Natural killer cell (primary cell): Measurements from ENCODE around the gene PPP1R16B. TPM values are rescaled to one million over a fixed set of nuclear protein-coding genes. Genes with fewer than 3 reads are reported as not detected.

Source experiments
- ATAC-seq, 3 donors: fragments of 150-1000 bp in 2 of 3; fragments of 200-7000 bp in 1 of 3; cut with Tn5 transposase; 1 replicate in 1 of 3; 2 replicates in 2 of 3; pipeline ENCODE4 v1.10.0; 2021; ENCODE audit warnings: mild to moderate bottlenecking in 2 of 3, moderate library complexity in 2 of 3
- DNase-seq, 2 donors: peaks; one replicate each; pipeline versions ENCODE4 v3.0.0 to v3.0.0-alpha.2; 2013 to 2021; ENCODE audit warnings: mixed read lengths in 1 of 2
- H3K27ac ChIP-seq: one replicate; pipeline ENCODE4 v1.5.1; 2013; ENCODE audit warnings: mild to moderate bottlenecking, low read length
- H3K27me3 ChIP-seq: one replicate; pipeline ENCODE4 v1.6.1; 2013; ENCODE audit warnings: low read length; ENCODE audit not compliant: control insufficient read depth, insufficient read depth
- H3K36me3 ChIP-seq: one replicate; pipeline ENCODE4 v1.6.1; 2013; ENCODE audit warnings: low read length; ENCODE audit not compliant: control insufficient read depth, insufficient read depth
- H3K4me1 ChIP-seq: one replicate; pipeline ENCODE4 v1.6.1; 2013; ENCODE audit warnings: low read length; ENCODE audit not compliant: control insufficient read depth, insufficient read depth
- H3K4me3 ChIP-seq: one replicate; pipeline ENCODE4 v1.5.1; 2013; ENCODE audit warnings: low read length
- H3K9me3 ChIP-seq: one replicate; pipeline ENCODE4 v1.6.1; 2013; ENCODE audit warnings: low read length; ENCODE audit not compliant: control insufficient read depth, insufficient read depth
- H3K27ac Mint-ChIP-seq, 2 donors: one replicate each; pipeline ENCODE4 v1.8.0; 2022; ENCODE audit warnings: mild to moderate bottlenecking in 2 of 2, mixed read lengths in 2 of 2, moderate library complexity in 1 of 2
- H3K27me3 Mint-ChIP-seq, 2 donors: one replicate each; pipeline ENCODE4 v1.8.0; 2022; ENCODE audit warnings: low read depth in 2 of 2, mixed read lengths in 2 of 2
- H3K36me3 Mint-ChIP-seq: one replicate; pipeline ENCODE4 v1.8.0; 2022; ENCODE audit warnings: mixed read lengths
- H3K4me1 Mint-ChIP-seq, 2 donors: one replicate each; pipeline ENCODE4 v1.8.0; 2022; ENCODE audit warnings: mixed read lengths in 2 of 2
- H3K4me3 Mint-ChIP-seq: one replicate; pipeline ENCODE4 v1.8.0; 2022; ENCODE audit warnings: mild to moderate bottlenecking, moderate library complexity, mixed read lengths
- H3K9me3 Mint-ChIP-seq, 2 donors: one replicate each; pipeline ENCODE4 v1.8.0; 2022; ENCODE audit warnings: mixed read lengths in 2 of 2
- CTCF ChIP-seq: fragments of 200-600 bp; IDR thresholded peaks from one replicate; pipeline ENCODE4 v1.8.0; 2022; ENCODE audit warnings: antibody characterized with exemption
- WGBS: methylation state at CpG from one replicate; pipeline ENCODE4 v1.1.7; 2013; ENCODE audit warnings: missing lambda C conversion rate; ENCODE audit not compliant: insufficient coverage; 5-methylcytosine and 5-hydroxymethylcytosine counted together
- intact Hi-C: fragments of 100-400 bp; cut with micrococcal nuclease; formaldehyde crosslinking; loops from one replicate; pipeline ENCODE4 v1.14.2; 2022
- total RNA-seq, 4 donors: library from RNA; stranded (reverse); fragments of 120-200 nt in 1 of 4; gene quantifications; one replicate each; pipeline versions ENCODE4 v1.2.3 to v1.2.4, GENCODE V29; 2013 to 2022

Gene PPP1R16B
- total RNA-seq, 3 donors from 2014 or later (not counting 1 experiment from before 2014, with no cell fraction given): 52.0 to 62.3 (median 53.7) TPM

- ATAC-seq (no peak), DNase-seq (no peak)
- Mint-ChIP-seq H3K27ac (no peak overlapping the region), H3K36me3 (no peaks in the 10 kb centered on the region), H3K9me3 (no peaks in the 10 kb centered on the region), H3K27me3 (no peaks in the 10 kb centered on the region), H3K4me3 (no peak overlapping the region), H3K4me1 (no peaks in the 10 kb centered on the region)
- TF ChIP-seq CTCF: no peak
- Histone ChIP-seq H3K27me3 (no peaks in the 10 kb centered on the region), H3K27ac (no peak overlapping the region), H3K4me3 (no peak overlapping the region), H3K9me3 (no peaks in the 10 kb centered on the region), H3K4me1 (no peaks in the 10 kb centered on the region), H3K36me3 (no peaks in the 10 kb centered on the region)
- intact Hi-C loops: no loop called here
- 98% methylated on average over 6 of the region's 6 CpGs for WGBS
These were observed 146.7 kb downstream of the PPP1R16B start for GRCh38 chr20:38952153-38952552.

- no peak for TF ChIP-seq CTCF
- no peaks in the 10 kb centered on the region for H3K9me3 Mint-ChIP-seq
- H3K27me3 ChIP-seq: no peaks in the 10 kb centered on the region
- no peaks in the 10 kb centered on the region for H3K27me3 Mint-ChIP-seq
- ATAC-seq (no peak), DNase-seq (no peak)
- no peak overlapping the region for H3K4me3 ChIP-seq
- H3K27ac Mint-ChIP-seq: no peak overlapping the region
- H3K27ac ChIP-seq: no peak overlapping the region
- no peak overlapping the region for H3K4me3 Mint-ChIP-seq
- no peaks in the 10 kb centered on the region for H3K4me1 ChIP-seq
- no peaks in the 10 kb centered on the region for H3K36me3 ChIP-seq
- 94% methylated on average over 7 of the region's 8 CpGs for WGBS
- H3K9me3 ChIP-seq: no peaks in the 10 kb centered on the region
- H3K4me1 Mint-ChIP-seq: no peaks in the 10 kb centered on the region
- intact Hi-C loops: no loop called here
- H3K36me3 Mint-ChIP-seq: no peaks in the 10 kb centered on the region
These were observed 148.3 kb downstream of the PPP1R16B start for GRCh38 chr20:38953630-38954340.

GRCh38 chr20:38957235-38957876 is 151.9 kb downstream of the PPP1R16B start:
- no peak for DNase-seq
- Mint-ChIP-seq H3K27me3 (no peaks in the 10 kb centered on the region), H3K4me1 (peaks cover 10% of the 10 kb centered on the region in 2 donors), H3K36me3 (no peaks in the 10 kb centered on the region), H3K4me3 (no peak overlapping the region), H3K27ac (no peak overlapping the region), H3K9me3 (no peaks in the 10 kb centered on the region)
- Histone ChIP-seq H3K4me3 (no peak overlapping the region), H3K36me3 (no peaks in the 10 kb centered on the region), H3K4me1 (peaks cover 6% of the 10 kb centered on the region), H3K27me3 (no peaks in the 10 kb centered on the region), H3K9me3 (no peaks in the 10 kb centered on the region), H3K27ac (no peak overlapping the region)
- intact Hi-C loops: no loop called here
- ATAC-seq: no peak
- WGBS: 94% methylated on average over 5 of the region's 5 CpGs
- no peak for TF ChIP-seq CTCF
